HEK293 (cell line): ENCODE results near the gene SLC47A2.

Experiments
- HOXA7 ChIP-seq: sonication (generic); formaldehyde crosslinking; IDR thresholded peaks from 2 replicates; pipeline ENCODE4 v1.8.1; 2022; ENCODE audit warnings: missing genetic modification reagents, borderline replicate concordance
- KLF9 ChIP-seq: fragments of 450-650 bp; formaldehyde crosslinking; IDR thresholded peaks from 2 replicates; pipeline ENCODE4 v1.5.1; 2016; ENCODE audit warnings: missing biosample characterization, missing genetic modification characterization, low read depth
- YY2 ChIP-seq: fragments of 450-650 bp; formaldehyde crosslinking; IDR thresholded peaks from 2 replicates; pipeline ENCODE4 v1.5.1; 2016; ENCODE audit warnings: missing biosample characterization, missing genetic modification characterization
- ZBTB17 ChIP-seq: fragments of 450-650 bp; formaldehyde crosslinking; IDR thresholded peaks from 2 replicates; pipeline ENCODE4 v1.5.1; 2016; ENCODE audit warnings: missing biosample characterization, missing genetic modification characterization
- ZBTB20 ChIP-seq: fragments of 450-650 bp; formaldehyde crosslinking; IDR thresholded peaks from 2 replicates; pipeline ENCODE4 v1.5.1; 2016; ENCODE audit warnings: missing biosample characterization, missing genetic modification characterization
- ZNF138 ChIP-seq: fragments of 450-650 bp; formaldehyde crosslinking; IDR thresholded peaks from 2 replicates; pipeline ENCODE4 v1.5.1; 2016; ENCODE audit warnings: missing biosample characterization, missing genetic modification characterization, borderline replicate concordance
- ZNF169 ChIP-seq: fragments of 450-650 bp; formaldehyde crosslinking; IDR thresholded peaks from 2 replicates; pipeline ENCODE4 v1.5.1; 2016; ENCODE audit warnings: missing biosample characterization, missing genetic modification characterization
- ZNF324 ChIP-seq: fragments of 450-650 bp; formaldehyde crosslinking; IDR thresholded peaks from 2 replicates; pipeline ENCODE4 v1.5.1; 2016; ENCODE audit warnings: missing biosample characterization, missing genetic modification characterization
- ZNF707 ChIP-seq: fragments of 450-650 bp; formaldehyde crosslinking; IDR thresholded peaks from 2 replicates; pipeline ENCODE4 v1.5.1; 2016; ENCODE audit warnings: missing biosample characterization, missing genetic modification characterization
- TF ChIP-seq, protein P1 (sequence below): fragments of 450-650 bp; formaldehyde crosslinking; IDR thresholded peaks from 2 replicates; pipeline ENCODE4 v1.5.1; 2016; ENCODE audit warnings: missing biosample characterization, missing genetic modification characterization
- TF ChIP-seq, protein P2 (sequence below): fragments of 450-650 bp; formaldehyde crosslinking; IDR thresholded peaks from 2 replicates; pipeline ENCODE4 v1.5.1; 2016; ENCODE audit warnings: missing biosample characterization, missing genetic modification characterization, borderline replicate concordance
- TF ChIP-seq, protein P3 (sequence below): fragments of 450-650 bp; formaldehyde crosslinking; IDR thresholded peaks from 2 replicates; pipeline ENCODE4 v1.5.1; 2016; ENCODE audit warnings: missing biosample characterization, missing genetic modification characterization
- TF ChIP-seq, protein P4 (sequence below): fragments of 450-650 bp; formaldehyde crosslinking; IDR thresholded peaks from 2 replicates; pipeline ENCODE4 v1.5.1; 2016; ENCODE audit warnings: missing biosample characterization, missing genetic modification characterization

DNA sequence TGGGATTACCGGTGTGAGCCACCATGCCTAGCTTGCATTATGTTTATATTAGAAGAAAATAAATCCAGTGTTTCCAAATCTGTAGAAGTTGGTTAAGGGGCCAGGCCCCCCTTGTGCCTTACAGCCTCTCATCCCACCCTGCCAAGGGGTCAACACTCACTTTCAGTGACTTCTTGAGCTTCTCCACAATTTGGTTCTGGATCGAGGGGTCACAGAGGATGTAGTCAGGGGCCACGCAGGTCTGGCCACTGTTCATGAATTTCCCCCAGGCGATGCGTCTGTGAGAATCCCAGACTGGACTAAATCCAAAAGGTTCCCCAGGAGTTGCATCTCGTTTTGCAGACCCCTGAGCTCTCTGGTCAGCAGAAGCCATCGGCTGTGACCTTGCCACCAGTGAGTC, 24.5 kb upstream of the SLC47A2 start:
- no peak for TF ChIP-seq YY2
- TF ChIP-seq, protein P1, sequence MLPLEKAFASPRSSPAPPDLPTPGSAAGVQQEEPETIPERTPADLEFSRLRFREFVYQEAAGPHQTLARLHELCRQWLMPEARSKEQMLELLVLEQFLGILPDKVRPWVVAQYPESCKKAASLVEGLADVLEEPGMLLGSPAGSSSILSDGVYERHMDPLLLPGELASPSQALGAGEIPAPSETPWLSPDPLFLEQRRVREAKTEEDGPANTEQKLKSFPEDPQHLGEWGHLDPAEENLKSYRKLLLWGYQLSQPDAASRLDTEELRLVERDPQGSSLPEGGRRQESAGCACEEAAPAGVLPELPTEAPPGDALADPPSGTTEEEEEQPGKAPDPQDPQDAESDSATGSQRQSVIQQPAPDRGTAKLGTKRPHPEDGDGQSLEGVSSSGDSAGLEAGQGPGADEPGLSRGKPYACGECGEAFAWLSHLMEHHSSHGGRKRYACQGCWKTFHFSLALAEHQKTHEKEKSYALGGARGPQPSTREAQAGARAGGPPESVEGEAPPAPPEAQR = no peak
- no peak for TF ChIP-seq ZNF707
- no peak for TF ChIP-seq ZBTB17 (tag by site-specific recombination)
- TF ChIP-seq ZNF324 (tag by site-specific recombination) = no peak
- no peak for TF ChIP-seq HOXA7 (CRISPR knock-in tag)
- no peak for TF ChIP-seq ZNF138 (tag by site-specific recombination)
- no peak for TF ChIP-seq KLF9
- no peak for TF ChIP-seq ZNF169 (tag by site-specific recombination)
- TF ChIP-seq, protein P2, sequence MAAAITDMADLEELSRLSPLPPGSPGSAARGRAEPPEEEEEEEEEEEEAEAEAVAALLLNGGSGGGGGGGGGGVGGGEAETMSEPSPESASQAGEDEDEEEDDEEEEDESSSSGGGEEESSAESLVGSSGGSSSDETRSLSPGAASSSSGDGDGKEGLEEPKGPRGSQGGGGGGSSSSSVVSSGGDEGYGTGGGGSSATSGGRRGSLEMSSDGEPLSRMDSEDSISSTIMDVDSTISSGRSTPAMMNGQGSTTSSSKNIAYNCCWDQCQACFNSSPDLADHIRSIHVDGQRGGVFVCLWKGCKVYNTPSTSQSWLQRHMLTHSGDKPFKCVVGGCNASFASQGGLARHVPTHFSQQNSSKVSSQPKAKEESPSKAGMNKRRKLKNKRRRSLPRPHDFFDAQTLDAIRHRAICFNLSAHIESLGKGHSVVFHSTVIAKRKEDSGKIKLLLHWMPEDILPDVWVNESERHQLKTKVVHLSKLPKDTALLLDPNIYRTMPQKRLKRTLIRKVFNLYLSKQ (tag by site-specific recombination) = no peak
- TF ChIP-seq ZBTB20 = no peak
- TF ChIP-seq, protein P3, sequence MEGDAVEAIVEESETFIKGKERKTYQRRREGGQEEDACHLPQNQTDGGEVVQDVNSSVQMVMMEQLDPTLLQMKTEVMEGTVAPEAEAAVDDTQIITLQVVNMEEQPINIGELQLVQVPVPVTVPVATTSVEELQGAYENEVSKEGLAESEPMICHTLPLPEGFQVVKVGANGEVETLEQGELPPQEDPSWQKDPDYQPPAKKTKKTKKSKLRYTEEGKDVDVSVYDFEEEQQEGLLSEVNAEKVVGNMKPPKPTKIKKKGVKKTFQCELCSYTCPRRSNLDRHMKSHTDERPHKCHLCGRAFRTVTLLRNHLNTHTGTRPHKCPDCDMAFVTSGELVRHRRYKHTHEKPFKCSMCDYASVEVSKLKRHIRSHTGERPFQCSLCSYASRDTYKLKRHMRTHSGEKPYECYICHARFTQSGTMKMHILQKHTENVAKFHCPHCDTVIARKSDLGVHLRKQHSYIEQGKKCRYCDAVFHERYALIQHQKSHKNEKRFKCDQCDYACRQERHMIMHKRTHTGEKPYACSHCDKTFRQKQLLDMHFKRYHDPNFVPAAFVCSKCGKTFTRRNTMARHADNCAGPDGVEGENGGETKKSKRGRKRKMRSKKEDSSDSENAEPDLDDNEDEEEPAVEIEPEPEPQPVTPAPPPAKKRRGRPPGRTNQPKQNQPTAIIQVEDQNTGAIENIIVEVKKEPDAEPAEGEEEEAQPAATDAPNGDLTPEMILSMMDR (tag by site-specific recombination) = no peak
- TF ChIP-seq, protein P4, sequence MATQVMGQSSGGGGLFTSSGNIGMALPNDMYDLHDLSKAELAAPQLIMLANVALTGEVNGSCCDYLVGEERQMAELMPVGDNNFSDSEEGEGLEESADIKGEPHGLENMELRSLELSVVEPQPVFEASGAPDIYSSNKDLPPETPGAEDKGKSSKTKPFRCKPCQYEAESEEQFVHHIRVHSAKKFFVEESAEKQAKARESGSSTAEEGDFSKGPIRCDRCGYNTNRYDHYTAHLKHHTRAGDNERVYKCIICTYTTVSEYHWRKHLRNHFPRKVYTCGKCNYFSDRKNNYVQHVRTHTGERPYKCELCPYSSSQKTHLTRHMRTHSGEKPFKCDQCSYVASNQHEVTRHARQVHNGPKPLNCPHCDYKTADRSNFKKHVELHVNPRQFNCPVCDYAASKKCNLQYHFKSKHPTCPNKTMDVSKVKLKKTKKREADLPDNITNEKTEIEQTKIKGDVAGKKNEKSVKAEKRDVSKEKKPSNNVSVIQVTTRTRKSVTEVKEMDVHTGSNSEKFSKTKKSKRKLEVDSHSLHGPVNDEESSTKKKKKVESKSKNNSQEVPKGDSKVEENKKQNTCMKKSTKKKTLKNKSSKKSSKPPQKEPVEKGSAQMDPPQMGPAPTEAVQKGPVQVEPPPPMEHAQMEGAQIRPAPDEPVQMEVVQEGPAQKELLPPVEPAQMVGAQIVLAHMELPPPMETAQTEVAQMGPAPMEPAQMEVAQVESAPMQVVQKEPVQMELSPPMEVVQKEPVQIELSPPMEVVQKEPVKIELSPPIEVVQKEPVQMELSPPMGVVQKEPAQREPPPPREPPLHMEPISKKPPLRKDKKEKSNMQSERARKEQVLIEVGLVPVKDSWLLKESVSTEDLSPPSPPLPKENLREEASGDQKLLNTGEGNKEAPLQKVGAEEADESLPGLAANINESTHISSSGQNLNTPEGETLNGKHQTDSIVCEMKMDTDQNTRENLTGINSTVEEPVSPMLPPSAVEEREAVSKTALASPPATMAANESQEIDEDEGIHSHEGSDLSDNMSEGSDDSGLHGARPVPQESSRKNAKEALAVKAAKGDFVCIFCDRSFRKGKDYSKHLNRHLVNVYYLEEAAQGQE (tag by site-specific recombination) = no peak
